Measurements from ENCODE around the gene MTREX.

DNA sequence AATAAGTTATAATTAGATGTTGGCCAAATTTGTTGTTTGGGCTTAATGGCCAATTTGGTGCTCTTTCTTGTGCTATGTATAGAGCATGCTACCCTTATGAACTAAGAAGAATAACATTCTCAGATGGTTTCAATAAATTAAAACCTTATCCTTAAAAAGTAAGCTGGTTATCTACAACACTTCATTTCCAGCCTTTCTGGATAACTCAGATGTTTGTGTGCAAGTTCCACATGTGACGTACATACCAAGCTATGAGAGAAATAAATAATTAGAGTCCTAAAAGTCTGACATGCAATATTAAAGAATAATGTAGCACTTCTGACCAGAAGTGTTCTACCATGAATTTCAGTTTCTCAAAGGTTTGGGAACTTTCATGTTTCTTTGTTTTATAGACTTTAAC, 11.7 kb downstream of the MTREX start:
- no peak for TF ChIP-seq POLR2A (IDR thresholded peaks at IDR 0.05)
- TF ChIP-seq, protein P1, sequence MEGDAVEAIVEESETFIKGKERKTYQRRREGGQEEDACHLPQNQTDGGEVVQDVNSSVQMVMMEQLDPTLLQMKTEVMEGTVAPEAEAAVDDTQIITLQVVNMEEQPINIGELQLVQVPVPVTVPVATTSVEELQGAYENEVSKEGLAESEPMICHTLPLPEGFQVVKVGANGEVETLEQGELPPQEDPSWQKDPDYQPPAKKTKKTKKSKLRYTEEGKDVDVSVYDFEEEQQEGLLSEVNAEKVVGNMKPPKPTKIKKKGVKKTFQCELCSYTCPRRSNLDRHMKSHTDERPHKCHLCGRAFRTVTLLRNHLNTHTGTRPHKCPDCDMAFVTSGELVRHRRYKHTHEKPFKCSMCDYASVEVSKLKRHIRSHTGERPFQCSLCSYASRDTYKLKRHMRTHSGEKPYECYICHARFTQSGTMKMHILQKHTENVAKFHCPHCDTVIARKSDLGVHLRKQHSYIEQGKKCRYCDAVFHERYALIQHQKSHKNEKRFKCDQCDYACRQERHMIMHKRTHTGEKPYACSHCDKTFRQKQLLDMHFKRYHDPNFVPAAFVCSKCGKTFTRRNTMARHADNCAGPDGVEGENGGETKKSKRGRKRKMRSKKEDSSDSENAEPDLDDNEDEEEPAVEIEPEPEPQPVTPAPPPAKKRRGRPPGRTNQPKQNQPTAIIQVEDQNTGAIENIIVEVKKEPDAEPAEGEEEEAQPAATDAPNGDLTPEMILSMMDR (IDR thresholded peaks at IDR 0.05) = no peak

Data from vagina (tissue), 2 donors.